HTR-8/SVneo (cell line): ENCODE results near the gene C4orf46.
"Not testable (repeated sequence)": the region's sequence is repeated elsewhere in the genome, so short reads cannot be mapped to it uniquely, and the experiment has no call there.

Experiments used
- DNase-seq: peaks from one replicate; pipeline ENCODE4 v3.0.0; 2011; ENCODE audit warnings: low spot score, mixed read lengths; ENCODE audit not compliant: insufficient read length
- FAIRE-seq: peaks from 2 replicates; lab custom pipeline; 2011; peaks lifted over from hg19 to GRCh38; lab: Jason Lieb, UNC

Gene C4orf46

DNA sequence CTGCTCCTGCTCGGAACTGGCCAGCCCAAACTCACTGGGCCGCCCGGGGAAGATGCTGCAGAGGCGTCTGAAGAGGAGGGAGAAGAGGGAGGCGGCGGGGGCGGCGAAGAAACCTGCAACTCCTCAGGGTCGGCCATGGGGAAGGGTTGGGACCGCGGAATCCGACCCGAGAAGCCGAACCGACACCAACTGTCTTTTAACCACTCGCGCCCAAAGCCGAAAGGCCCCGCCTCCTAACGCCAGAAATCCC is at the start of gene C4orf46:
Gene C4orf46, minus strand, starts transcription at position 223 of the 250 bp plus-strand sequence. Its CDS starts 86 bp downstream, at position 137.
- DNase-seq (no peak), FAIRE-seq (no peak)

GRCh38 chr4:158715802-158716201 is 44.1 kb upstream of the C4orf46 start:
- no peak for FAIRE-seq
- no peak for DNase-seq

DNA sequence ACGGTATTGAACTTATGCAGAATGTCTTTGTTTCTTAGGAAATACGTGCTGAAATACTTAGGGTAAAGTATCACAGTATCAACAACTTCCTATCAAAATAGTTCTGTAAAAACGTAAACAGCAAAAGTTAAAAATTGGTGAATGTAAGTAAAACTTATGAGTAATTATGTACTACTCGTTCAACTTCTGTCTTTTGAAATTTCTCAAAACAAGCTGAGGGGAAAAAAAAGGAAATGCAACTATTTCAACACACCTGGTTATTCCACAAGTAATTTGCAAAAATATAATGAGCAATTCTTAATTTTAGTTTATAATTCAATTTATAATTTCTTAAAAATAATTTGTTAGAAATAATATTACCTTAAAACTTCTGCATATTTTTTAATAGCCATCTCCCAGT is 43.2 kb upstream of the C4orf46 start:
- FAIRE-seq (no peak), DNase-seq (no peak)

GRCh38 chr4:158712622-158713021 is 40.9 kb upstream of the C4orf46 start:
- FAIRE-seq = not testable (repeated sequence)

DNA sequence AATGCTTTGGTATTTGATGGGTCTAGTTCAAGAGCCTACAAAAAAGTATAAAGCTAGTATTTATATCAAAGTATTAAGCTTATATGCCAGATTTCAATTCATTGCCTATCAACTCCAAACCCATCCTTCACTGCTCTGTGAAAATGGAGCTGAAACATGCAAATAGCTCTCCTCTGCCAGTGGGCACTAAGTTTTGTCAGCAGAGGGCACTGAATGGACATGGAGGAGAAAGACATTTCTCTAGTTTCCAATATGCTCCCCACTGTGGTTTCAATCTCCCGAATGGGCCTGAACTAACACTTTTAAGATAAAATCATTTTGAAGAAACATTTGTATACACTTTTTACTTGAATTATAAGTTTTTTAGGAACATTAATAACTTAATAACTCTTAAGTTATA is 39.1 kb upstream of the C4orf46 start:
- no peak for DNase-seq
- FAIRE-seq = no peak

More at GRCh38 chr4:158712622-158713021, 40.9 kb upstream of the C4orf46 start:
- not testable (repeated sequence) for DNase-seq

DNA sequence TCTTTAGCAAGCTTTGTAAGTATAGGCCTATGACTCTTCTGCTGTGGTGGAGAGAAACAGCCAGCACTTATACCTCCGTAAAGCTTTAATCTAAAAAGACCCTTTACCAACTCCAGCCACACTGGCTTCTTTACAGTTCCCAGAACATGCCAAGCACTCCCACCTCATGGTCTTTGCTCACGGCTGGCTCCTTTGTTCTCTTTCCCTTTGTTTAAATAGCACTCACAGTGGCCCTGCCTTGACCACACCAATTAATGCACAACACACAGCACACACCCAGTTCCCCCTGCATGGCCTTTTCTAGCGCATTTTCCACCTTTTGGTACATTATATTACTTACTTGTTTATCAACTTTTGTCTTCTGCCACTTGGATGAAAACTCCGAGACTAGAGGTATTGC is 32.6 kb upstream of the C4orf46 start:
- no peak for FAIRE-seq
- DNase-seq = no peak

GRCh38 chr4:158688813-158689212 is 17.1 kb upstream of the C4orf46 start:
- FAIRE-seq = no peak
- DNase-seq = no peak

DNA sequence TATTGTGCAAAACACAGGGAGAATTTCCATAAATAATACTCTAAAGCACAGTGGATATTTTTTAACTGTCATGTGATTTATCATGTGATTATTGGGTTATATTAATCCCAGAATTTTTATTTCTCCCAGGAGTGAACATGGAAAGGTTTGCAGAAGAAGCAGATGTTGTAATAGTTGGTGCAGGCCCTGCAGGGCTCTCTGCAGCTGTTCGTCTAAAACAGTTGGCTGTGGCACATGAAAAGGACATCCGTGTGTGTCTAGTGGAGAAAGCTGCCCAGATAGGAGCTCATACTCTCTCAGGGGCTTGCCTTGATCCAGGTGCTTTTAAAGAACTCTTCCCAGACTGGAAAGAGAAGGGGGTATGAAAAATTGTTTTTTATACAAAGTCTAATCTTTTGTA is 10.4 kb upstream of the C4orf46 start:
- FAIRE-seq (no peak), DNase-seq (no peak)

- DNase-seq = no peak
- no peak for FAIRE-seq
Observed at GRCh38 chr4:158681629-158682028, 9.9 kb upstream of the C4orf46 start.

DNA sequence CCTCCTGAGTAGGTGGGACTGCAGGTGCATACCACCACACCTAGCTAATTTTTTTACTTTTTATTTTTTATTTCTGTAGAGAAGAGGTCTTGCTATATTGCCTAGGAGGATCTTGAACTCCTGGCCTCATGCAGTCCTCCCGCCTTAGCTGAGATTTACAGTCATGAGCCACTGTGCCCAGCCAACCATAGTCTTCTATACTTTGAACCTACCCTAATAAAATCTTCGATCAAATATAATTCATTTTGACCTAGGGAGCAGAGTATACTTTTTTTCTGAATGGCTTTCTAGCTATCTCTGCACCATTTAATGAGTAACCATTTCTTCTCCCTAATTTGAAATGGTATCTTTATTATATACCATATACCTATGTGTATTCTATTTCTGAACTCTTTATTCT is 7.1 kb upstream of the C4orf46 start:
- FAIRE-seq = no peak

GRCh38 chr4:158676076-158676475 is 4.4 kb upstream of the C4orf46 start:
- FAIRE-seq = no peak
- DNase-seq = no peak

More for the DNA sequence above, 7.1 kb upstream of the C4orf46 start:
- DNase-seq = no peak

GRCh38 chr4:158673633-158674032 is 1.9 kb upstream of the C4orf46 start:
- no peak for FAIRE-seq

DNA sequence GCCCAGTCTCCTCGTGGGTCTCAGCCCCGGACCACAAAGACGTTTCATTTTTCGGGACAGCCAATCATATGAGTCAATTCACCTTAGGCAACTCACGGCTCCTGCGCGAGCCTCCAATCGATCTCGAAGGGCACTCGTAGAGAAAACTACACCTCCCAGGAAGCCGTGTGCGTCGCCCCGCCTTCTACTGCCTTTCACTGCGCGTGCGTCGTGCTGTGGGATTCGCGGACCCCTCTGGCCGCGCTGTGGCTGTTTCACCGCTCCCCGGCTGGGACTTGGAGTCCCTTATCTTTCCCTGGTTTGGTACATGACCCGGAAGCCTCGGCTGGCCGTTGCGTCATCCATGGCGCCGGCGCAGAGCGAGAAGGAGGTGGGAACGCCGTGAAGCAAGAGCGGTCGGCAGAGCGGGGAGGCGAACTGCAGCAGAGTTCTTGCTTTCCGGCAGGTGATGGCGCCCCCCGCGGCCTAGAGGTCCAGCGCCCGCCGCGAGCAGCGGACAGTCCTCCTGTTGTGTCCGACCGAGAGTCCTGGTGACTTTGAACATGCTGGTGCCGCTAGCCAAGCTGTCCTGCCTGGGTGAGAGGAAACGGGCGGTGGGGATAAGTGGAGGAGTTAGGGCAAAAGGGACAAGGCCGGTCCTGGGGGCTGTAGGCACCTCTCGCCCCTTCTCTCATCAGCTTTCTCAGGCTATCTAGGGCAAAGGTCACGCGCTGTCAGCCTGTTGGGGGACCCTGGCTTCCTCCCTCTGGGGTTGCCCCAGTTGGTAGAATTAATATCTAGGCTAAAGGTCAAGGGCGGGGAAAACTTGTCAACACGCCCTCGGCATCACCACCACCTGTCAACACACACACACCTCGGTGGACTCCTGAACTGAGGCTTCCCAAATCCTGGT is 474 bp upstream of the C4orf46 start, which contains the start of gene ETFDH:
Gene ETFDH, plus strand, starts transcription at position 382 of the 892 bp plus-strand sequence. Its CDS starts 161 bp downstream, at position 543.
- FAIRE-seq = peak; percentile 91
- DNase-seq = peak; percentile 97

More at GRCh38 chr4:158673633-158674032, 1.9 kb upstream of the C4orf46 start:
- DNase-seq = no peak

DNA sequence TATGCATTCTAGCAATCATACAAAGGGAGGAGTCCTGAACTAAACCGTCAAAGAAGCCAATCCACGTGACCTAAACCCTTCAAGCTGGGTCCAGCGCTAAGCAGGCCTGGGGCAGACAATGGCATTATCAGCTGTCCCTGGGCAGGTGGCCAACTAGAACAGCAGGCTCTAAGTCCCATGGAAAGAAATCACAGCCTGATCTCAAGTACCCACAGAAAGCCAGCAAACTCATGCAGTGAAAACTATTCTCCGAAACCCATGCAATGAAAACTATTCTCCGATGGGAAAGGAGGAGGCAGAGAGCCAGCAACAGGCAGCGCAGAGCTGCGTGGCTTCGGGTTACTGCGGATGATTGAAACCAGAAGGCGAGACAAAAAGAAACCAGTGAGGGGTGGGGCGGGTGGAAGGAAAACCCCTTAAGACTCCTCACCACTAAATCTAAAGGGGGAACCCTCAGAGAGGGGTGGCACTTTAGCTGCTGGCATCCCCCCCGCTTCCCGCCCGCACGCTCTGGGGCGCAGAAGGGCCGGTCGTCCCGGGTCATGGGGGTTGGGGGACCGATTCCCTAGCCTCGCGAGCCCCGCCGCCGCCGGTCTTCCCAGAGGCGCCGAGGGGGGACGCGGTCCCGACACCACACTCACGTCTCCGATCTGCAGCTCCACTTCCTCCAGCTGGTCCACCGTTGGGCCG is 567 bp downstream of the C4orf46 start:
- FAIRE-seq = peak; percentile 83

GRCh38 chr4:158669310-158669709 is 2.4 kb downstream of the C4orf46 start:
- no peak for FAIRE-seq
- no peak for DNase-seq

More for the DNA sequence above, 567 bp downstream of the C4orf46 start:
- DNase-seq = peak; percentile 62

DNA sequence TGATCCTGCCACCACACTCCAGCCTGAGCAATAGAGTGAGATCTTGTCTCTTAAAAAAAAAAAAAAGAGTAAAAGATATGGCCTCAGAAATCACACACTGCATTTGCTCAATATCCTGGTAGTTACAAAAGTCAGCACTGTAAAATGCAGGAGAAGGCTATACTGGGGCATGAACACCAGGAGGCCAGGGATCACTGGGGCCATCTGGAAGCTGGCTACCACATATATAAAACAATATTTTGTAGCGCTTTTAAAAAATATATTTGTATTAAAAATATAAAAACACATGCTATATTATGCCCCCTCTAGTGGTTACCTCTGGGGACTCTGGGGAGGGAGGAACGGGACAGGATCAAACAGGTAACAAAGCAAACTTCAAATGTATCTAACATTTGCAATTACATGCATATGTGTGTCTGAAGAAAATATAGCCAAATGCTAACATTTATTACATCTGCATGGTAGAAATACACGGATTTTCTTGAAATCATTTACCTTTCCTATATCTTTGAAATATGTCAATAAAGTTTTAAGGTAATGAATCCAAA is 4.0 kb downstream of the C4orf46 start:
- peak; percentile 31 for DNase-seq
- no peak for FAIRE-seq

DNA sequence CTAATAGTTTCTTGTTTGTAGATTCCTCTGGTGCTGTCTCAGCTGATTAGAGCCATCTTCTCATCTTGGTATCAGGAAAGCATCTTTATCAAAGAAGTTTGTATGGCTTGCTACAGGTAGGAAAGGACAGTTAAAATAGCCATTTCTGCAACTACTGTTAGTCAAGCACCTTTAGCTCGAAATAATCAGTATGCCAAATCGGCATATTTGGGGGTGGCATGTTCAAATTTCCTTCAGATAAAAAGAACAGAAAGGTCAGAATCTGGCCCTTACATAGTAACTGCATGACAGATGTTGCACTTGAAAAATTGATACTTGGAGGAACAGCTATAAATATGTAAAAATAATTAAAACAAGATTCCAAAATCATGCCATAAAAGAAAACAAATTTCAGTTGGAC is 4.8 kb downstream of the C4orf46 start:
- DNase-seq (no peak), FAIRE-seq (no peak)

GRCh38 chr4:158664806-158665205 is 6.9 kb downstream of the C4orf46 start:
- FAIRE-seq = no peak

DNA sequence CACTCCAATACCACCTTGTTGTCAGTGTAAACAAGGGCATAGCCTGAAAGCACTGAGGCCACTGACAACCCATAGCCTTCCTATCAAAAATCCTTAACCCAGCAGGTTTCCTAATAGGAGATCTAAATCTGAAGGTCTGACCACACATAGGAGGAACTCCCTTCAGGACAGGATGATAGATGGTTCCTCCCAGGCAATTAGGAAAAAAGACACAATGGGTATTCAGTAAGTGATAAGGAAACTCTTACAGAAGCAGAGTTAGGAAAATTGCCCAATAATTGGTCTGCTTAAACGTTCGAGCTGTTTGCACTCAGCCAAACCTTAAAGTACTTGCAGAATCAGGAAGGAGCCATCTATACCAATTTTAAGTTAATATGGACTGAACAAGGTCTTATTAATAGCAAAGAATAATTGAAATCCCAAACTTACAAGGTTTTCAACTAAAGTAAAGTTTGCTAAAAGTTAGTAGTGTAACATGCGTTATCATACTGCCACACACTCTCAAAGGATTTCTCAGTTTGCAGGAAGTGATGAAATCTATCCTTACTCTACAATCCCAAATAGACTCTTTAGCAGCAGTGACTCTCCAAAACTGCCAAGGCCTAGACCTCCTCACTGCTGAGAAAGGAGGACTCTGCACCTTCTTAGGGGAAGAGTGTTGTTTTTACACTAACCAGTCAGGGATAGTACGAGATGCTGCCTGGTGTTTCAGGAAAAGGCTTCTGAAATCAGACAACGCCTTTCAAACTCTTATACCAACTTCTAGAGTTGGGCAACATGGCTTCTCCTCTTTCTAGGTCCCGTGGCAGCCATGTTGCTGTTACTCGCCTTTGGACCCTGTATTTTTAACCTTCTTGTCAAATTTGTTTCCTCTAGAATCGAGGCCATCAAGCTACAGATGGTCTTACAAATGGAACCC is 7.7 kb downstream of the C4orf46 start:
- FAIRE-seq, DNase-seq: not testable (repeated sequence)

More at GRCh38 chr4:158664806-158665205, 6.9 kb downstream of the C4orf46 start:
- DNase-seq = no peak

DNA sequence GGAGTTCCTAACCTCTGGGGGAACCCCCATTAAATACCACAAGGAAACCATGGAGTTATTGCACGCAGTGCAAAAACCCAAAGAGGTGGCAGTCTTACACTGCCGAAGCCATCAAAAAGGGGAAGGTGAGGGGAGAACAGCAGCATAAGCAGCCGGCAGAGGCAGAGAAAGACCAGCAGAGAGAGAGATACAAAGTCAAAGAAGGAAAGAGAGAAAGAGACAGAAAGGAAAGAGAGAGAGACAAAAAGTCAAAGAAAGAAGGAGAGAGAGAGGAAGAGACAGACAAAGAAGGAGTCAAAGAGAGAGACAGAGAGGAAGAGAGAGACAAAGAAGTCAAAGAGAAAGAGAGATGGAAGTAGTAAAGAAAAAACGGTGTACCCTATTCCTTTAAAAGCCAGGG is 8.4 kb downstream of the C4orf46 start:
- not testable (repeated sequence) for DNase-seq, FAIRE-seq
